ENCODE results near the gene IGF2R.
"Not testable (repeated sequence)": the region's sequence is repeated elsewhere in the genome, so short reads cannot be mapped to it uniquely, and the experiment has no call there.

IGF2R gene

DNA sequence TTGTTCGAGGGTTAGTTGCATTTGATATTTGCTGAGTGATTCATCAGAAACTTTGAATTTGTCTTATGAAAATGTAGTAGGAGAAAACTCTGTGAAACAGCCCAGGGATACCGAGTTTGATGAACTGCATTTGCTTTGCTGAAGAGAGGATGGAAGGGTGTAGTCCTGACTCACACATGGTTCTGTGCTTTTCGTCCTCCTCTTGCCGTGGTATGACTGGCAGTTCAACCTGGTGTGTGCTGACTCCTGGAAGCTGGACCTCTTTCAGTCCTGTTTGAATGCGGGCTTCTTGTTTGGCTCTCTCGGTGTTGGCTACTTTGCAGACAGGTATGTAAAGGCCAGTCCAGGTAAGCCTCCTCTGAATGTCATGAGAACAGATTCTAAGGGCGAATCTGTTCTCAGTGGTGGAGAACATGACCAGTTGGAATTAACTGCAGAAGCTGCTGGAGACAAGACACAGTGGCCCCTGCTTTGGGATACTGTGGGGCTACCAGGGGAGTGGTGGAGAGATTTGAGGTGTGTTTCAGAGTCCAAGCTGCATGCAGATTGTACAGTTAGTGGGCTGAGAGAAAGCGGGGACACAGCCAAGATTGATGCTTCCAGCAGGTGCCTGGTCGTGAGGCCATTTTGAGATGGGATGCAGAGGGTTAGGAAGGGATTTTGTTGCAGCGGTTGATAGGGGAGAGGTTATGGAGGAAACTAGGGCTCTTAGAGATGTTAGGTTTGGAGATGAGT, 161.2 kb downstream of the IGF2R start:
- DNase-seq, result no peak

DNA sequence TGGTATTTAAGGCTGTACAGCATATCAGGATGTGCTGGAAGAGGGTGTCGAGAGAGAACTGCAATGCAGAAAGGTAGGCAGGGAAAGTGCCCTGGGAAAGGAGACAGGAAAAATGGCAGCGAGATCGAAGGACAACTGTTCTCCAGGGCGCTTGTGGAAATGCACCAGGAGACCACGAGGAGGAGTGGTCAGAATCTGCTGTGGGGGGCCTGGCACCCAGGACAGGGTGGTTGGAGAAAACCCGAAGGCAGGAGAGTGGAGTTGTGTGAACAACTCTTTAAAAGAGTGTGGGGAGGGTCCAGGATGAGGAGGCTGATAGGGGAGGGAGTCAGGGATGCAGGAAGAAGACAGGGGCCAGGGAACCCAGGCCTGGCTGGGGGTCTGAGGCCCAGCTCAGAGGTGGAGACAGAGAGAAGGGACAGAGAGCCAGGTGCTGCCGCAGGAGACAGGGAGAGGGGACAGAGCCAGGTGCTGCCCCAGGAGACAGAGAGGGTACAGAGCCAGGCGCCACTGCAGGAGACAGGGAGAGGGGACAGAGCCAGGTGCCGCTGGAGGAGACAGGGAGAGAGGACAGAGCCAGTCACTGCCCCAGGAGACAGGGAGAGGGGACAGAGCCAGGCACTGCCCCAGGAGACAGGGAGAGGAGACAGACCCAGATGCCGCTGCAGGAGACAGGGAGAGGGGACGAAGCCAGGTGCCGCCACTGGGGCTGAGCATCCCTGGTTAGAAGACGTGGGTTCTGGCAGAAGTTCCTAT, 162.0 kb downstream of the IGF2R start:
- DNase-seq, result no peak

DNA sequence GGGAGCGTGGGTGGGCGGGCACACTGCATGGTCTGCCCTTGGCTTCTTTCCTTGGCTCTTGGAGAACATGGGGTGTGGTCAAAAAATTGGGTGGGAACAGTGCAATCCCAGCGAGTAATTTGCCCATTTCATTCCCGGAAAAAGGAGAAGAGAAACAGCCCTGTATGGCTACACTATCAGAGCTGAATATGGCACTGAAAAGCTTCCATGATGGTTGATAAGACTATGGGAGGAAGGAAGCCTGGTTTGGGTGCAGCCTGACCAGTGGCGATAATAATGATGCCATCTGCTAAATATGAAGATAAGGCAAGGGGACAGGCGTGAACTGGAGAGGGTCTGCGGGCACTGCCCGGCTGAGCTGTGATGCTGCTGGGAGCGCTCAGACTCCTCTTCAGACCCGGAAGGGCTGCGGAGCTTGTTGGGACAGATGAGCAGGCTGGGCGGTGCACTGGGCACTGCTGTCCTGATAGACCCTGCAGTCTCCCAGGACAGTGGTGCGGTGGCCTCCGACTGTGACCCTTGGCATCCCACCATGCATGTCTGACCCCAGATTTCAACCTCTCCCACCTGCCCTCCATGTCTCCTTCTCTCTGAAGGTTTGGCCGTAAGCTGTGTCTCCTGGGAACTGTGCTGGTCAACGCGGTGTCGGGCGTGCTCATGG, 162.9 kb downstream of the IGF2R start:
- no peak for DNase-seq

DNA sequence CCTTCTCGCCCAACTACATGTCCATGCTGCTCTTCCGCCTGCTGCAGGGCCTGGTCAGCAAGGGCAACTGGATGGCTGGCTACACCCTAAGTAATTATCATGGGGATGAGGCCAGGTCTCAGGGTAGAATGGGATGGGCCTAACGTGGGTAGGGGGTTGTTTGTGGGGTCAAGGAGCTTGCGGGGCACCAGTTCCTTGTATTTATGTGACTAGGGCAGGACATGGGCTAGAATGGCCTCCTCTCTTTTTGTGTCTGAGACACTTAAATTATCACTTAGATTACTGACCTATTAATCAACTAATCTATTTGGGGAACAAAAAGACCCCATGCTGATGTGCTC, 163.4 kb downstream of the IGF2R start:
- DNase-seq, result no peak

DNA sequence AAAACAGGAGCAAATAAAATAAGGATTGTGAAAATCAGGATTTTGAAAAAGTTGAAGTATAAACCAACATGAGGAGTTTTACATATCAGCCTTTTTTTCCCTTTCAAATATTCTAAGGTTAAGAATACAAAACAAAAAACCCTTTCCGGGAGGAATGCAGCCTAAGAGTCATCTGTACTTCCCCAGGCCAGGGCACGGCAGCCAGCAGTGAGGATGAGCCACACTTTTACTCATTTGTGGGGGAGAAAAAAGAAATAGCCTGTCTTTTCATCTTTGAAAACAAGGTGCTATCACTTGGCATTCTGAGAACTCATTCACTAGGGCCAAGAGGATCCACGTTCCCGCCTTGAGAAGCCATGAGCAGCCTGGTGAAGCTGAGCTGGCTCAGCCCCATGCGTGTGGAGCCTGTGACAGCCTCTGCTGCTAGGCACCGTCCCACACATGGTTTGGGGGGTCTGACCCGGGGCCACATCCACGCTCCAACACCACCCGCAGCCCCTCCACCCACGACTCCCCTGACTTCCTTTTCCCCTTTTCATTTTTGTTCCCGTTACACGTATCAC, 164.0 kb downstream of the IGF2R start:
- no peak for DNase-seq

DNA sequence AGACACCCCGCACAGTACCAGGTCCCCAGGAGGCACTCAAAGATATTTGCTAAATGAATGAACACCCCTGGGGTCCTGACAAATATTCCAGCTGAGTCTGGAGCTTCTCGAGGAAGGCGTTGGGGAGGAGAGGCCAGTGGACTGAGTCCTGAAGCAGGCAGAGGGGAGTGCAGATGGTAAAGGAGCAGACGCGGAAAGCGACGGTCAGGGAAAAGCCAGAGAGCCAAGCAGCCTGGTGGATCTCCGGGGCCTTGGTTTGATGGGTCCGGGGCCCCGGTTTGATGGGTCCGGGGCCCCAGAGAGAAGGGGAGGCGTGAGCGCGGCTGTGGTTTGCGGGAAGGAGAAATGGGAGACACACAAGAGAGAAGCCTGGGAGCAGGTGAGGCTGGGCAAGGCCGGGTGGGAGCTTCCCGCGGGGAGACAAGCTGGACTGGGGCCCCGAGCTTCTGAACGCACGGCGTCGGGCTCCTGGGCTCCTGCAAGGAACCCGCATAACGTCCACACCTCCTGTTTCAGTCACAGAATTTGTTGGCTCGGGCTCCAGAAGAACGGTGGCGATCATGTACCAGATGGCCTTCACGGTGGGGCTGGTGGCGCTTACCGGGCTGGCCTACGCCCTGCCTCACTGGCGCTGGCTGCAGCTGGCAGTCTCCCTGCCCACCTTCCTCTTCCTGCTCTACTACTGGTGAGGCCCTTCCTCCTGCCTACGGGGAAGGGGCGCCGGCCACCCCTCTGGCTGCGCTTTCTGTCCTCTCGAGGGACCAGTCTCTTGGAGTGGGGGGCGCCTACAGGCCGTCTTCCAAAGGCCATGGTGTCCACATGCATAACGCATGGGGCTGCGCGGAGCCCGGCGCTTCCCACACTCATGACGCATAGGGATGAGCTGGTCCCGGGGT, 164.8 kb downstream of the IGF2R start:
- no peak for DNase-seq

DNA sequence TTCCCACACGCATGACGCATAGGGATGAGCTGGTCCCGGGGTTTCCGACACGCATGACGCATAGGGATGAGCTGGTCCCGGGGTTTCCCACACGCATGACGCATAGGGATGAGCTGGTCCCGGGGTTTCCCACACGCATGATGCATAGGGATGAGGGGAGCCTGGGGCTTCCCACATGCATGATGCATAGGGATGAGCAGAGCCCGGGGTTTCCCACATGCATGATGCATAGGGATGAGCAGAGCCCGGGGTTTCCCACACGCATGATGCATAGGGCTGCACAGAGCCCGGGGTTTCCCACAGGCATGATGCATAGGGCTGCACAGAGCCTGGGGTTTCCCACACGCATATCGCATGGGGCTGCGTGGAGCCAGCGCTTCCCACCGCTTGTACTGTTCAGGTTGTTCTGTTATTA, 165.5 kb downstream of the IGF2R start:
- not testable (repeated sequence) for DNase-seq

DNA sequence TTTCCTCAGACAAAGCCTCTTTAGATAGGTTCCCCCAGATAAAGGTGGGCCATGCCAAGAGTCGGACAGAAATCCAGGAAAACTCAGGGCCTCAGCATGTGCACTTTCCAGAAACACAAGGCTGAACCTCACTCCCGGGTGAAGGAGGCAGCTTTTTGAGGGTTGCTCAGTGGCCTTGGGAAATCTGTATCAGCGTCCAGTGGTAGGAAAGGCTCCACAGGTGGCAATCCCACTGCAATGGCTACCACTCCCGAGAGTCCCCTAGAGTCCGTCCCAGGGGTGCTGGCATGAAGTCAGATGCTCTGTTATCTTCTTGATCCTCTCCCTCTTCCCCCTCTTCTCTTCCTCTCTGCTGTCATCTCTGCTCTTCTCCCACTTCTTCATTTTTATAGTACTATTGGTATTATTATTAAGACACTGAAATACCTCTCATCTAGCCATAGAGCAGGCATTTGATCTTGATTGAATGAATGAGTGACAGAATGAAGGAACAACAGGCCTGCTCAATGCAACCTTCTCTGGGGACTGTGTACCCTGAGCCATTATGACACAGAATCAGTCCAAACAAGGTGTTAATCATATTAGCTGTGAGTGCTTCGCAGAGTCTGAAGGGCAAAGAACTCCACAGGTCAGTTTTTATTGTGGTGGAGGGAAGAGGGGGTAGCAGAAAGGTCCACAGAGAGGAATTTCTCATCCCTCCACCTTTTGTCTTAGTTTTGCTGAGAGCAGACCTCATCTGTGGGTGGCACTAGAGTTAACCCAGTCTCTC, 166.1 kb downstream of the IGF2R start:
- no peak for DNase-seq

DNA sequence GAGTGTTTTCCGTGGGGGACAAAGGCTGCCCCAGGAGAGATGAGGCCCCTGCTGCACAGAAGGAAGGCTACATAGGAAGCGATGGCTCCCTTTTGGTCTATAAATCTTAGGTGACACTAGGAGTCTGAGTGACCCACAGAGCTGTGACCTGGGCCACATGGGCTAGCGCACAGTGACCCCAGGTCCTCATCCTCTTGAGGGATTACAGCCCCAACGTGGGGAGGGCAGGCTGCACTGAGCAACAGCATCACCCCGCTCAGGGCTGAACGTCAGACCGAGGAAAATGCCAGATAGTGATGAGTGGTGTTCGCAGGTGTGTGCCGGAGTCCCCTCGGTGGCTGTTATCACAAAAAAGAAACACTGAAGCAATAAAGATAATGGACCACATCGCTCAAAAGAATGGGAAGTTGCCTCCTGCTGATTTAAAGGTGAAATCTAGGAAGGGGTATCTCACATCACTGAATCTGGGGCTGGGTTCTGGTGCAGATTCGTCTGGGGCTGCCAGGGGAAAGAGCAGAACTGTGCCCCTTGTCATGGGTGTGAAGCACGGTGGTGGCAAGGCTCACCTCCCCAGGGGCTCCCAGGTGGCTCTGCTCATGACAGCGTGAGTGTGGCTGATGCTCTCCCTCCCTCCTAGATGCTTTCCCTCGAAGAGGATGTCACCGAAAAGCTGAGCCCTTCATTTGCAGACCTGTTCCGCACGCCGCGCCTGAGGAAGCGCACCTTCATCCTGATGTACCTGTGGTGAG, 167.2 kb downstream of the IGF2R start:
- DNase-seq, result peak; percentile 50

DNA sequence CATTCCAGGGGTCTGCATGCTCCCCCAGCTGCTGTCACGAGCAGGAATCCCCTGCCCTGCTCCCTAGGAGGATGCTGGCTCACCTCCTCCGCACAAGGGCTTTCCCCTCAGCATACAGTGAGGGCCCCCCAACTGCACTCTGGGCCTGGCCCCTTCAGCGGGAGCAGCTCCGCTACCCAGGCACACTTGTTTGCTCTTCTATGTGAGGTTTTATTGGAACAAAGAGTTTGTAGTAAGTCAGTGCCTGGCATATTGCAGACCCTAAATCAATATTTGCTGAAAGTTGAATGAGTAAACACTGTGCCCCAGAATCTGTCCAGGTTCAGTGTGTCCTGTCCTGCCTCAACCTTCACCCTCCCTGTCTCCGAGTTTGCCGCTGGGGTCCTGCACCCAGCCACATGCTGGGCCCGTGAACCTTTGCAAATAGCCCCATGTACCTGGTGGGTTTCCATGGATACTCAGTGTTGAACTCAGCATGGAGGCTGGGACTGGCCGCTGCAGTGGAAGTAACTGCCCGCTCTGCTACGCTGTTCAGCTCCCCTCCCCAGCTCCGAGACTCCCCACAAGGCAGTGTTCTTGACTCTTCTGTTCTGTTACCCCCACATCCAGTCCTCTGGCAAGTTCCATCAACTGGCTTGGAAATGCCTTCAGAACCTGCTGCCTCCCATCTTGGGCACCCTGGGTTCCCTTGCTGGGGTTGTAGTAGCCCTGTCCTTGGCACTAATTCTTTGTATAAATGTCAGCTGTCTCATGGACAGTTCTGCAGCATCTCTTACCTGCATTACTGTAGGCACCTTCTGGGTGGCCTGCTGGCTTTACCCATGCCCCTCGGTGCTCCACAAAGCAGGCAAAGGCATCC, 168.5 kb downstream of the IGF2R start:
- DNase-seq, result peak; percentile 86

DNA sequence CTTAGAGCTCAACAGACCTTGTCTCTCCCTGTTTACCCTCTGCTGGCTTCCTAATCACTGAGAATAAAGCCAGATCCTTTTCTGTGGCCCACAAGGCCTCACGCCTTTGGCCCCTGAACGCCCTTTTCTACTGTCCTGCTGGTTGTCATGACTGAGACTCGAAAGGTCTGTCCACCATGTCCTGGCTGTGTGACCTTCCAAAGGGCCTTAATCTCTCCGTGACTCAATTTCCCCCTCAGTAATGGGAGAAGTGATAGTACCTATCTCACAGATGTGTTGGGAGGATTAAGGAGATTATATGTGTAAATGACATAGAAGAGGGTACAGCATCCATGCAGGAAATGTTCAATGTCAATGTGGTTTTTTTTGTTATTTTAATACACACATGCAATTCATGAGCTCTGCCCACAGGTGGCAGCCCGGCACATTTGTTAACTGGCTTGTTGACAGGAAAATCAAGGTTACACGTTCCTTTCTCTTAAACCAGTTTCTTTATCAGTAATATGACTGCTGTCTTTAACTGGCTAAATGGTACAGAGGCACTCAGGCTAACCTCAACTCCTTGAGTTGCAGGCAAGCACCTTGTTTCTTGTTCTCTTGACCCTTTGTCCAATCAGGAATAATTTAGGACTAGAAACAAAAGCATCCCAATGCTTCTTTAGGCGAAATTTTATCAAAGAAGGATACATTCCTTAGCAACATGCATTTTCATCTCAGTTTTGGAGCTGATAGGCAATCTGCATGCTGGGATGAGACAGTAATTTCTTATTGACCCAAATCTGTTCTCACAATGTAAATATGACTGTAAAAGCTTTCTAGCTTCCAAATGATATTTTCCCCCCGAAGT, 169.3 kb downstream of the IGF2R start:
- peak; percentile 51 for DNase-seq

DNA sequence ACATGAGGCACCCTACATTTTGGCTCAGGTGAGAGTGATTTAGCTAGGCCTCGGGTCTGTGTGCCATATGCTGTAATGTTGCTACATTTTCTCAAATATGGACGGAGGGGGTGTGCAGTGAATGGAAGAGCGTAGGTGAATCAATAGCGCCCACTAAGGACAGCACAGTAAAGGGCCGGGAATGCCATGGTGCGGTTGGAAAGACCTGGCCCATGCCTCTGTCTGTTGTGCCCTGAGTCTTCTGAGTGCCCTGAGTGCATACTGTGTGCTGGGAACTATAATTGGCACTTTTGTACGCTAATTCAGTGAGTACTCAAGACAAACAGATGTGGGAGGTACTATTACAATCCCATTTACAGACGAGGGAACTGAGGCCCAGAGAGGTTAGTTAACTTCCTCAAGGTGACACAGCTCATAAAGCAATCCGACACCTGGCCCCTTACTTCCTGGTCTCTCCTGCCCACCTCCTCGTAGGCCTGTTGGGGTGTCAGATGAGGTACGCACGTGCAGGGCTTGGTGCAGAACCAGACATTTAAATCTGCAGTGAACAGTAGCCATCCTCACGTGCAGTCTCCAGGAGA, 170.0 kb downstream of the IGF2R start:
- no peak for DNase-seq

DNA sequence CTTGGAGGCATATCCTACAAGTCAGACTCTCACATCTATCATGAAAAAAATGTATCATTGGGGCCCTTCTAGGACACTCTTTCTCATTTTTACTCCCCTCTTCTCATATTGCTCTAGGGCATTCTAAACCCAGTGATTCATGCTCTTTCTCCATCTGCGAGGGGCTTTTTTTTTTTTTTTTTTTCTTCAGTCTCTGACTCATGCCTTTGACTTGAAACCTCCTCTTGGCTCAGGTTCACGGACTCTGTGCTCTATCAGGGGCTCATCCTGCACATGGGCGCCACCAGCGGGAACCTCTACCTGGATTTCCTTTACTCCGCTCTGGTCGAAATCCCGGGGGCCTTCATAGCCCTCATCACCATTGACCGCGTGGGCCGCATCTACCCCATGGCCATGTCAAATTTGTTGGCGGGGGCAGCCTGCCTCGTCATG, 170.6 kb downstream of the IGF2R start:
- no peak for DNase-seq

DNA sequence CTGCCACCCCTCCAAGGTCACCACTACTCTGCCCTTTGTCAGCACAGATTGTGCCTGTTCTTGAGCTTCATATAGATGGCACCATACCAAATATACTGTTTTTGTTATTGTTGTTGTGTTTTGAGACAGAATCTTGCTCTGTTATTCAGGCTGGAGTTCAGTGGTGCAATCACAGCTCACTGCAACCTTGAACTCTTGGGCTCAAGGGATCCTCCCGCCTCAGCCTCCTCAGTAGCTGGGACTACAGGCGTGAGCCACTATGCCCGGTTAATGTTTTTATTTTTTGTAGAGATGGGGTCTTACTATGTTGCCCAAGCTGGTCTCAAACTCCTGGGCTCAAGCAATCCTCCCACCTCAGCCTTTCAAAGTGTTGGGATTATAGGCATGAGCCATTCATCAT, 171.6 kb downstream of the IGF2R start:
- DNase-seq, result not testable (repeated sequence)

DNA sequence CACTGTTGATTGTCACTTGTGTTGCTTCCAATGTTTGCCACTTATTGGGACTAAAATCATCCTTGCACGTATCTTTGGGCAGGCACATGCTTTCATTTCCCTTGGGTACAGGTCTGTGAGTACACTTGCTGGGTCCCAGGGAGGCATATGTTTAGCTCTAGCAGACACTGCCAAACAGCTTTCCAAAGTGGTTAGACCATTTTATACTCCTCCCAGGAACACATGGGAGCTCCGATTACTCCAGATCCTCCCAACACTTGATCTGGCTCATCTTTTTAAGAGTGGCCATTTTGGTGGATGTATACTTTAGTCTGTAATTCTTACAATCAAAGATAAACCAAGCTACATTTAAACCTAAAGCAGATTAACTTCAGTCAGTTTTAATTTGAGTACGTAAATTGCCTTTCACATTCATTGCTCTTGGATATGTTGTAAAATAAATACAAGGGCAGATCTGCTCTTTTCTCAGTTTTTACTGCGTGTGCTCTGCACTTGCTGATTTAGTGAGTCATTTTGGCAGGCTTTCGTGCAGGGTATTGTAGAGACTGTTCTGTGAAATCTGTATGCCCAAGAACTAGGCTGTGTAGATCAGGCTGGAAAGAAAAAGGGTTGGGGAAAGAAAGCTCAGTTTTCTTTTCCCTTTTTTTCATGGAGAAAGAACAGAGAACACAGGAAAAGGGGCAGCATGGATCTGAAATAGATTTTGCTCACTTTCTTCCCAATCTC, 172.3 kb downstream of the IGF2R start:
- no peak for DNase-seq

DNA sequence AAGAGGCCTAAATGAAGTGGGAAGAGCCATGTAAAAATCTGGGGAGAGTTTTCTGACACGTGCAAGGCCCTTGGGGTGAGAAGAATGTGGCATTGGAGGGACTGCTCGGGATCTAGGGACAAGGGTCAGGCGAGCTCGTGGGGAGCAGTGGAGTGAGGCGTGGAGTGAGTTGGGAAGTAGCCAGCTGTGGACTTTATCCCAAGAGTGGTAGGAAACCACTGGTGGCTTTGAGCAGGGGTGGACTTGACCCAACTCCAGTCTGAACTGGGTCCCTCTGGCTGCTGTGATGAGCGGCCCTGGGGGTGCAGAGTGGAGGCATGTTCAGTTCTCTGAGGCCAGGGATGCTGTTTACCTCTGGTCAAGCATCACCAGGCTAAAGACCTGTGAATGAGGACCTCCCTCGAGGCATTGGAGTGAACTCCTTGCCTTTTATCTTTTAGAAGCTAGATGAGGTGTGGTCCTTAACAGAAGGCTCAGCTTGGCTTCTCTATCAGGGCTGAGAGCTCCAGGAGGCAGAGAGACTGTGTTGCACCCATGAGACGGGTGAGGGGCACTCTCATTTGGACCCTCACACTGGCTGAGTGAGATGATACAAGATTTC, 173.3 kb downstream of the IGF2R start:
- DNase-seq, result no peak

DNA sequence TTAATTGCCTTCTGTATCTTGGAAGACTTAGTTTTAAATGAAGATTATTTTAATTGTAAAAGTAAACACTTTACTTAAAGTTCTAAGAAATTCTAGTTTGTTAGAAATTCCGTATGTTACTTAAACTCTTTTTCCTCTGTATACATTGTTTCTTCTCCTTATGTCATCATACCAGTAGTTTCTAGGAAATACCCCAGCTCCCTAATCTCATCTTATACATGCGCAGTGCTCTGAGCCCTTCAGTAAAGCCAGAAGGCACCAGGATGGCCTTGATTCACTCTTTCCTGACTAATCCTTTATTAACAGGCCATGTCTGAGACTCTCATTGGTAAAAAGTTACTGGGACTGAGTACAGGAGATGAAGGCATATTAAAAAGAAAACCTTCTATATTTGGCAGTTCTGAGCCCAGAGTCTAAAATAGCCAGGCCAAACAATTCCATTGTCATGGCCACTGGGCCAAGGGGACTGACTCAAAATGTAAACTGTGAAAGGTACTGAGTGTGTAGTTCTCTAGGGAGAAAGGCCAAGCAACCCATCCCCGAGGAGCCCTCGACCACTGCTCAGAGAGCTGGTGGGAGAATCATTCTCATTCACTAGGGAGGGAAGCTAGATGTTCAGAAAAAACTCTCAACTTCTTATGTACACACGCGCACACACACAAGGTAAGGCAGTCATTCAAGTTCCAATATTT, 177.7 kb downstream of the IGF2R start:
- no peak for DNase-seq
